Fibroblast of mammary gland (primary cell): ENCODE results near the gene LRIG3.
"Not testable (repeated sequence)": the region's sequence is repeated elsewhere in the genome, so short reads cannot be mapped to it uniquely, and the experiment has no call there.

Experiments
- DNase-seq: peaks from one replicate; pipeline ENCODE4 v3.0.0-alpha.2; 2010; ENCODE audit warnings: low read depth
- H3K4me3 ChIP-seq: 2 replicates; pipeline ENCODE4 v1.5.1; 2011; ENCODE audit warnings: low read depth, mild to moderate bottlenecking, low read length, moderate library complexity; ENCODE audit not compliant: control insufficient read depth
- TF ChIP-seq, protein P1 (sequence below): conservative IDR thresholded peaks from 2 replicates; pipeline ENCODE4 v1.5.1; 2011; ENCODE audit warnings: low read depth, low read length, inconsistent platforms; ENCODE audit not compliant: control insufficient read depth, insufficient read depth

LRIG3 gene

DNA sequence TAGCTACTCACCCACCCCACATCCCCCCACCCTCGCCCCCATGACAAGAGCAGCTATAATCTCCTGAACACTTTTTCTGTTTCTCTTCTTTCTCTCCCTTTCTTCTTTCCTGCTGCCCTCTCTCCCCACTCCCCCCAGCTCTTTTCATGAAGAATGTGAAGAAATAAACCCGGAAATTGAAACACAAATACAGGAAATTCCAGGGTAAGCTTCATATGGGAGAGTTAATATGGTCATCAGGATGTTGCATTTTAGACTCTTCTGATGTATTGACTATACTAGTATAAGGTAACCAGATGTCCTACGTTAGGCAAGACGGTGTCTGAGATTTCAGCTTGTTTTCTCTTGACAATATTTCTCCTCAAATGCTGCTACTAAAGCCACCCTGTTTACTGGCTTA lies 41.6 kb upstream of the LRIG3 start:
- H3K4me3 ChIP-seq: no peak overlapping the region
- no peak for DNase-seq
- TF ChIP-seq, protein P1, sequence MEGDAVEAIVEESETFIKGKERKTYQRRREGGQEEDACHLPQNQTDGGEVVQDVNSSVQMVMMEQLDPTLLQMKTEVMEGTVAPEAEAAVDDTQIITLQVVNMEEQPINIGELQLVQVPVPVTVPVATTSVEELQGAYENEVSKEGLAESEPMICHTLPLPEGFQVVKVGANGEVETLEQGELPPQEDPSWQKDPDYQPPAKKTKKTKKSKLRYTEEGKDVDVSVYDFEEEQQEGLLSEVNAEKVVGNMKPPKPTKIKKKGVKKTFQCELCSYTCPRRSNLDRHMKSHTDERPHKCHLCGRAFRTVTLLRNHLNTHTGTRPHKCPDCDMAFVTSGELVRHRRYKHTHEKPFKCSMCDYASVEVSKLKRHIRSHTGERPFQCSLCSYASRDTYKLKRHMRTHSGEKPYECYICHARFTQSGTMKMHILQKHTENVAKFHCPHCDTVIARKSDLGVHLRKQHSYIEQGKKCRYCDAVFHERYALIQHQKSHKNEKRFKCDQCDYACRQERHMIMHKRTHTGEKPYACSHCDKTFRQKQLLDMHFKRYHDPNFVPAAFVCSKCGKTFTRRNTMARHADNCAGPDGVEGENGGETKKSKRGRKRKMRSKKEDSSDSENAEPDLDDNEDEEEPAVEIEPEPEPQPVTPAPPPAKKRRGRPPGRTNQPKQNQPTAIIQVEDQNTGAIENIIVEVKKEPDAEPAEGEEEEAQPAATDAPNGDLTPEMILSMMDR: no peak

DNA sequence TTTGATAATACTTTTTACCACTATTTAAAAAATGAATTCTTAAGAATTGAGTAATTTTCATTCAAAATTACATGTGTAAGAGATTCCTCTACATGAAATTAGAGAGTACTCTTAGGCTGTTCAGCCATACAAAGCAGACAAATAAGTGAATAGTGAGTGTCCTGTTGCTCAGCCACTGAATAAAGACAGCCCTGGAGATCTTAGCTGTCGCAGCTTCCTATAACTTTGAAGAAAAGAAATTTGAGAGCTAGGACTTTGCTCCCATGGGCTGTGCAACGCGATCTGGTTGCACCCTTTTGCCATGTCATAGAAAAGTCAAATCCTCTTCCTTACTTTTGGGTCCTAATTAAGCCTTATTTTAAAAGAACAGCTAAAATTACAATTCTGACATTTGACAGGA lies 40.9 kb upstream of the LRIG3 start:
- no peak overlapping the region for H3K4me3 ChIP-seq
- TF ChIP-seq, protein P1: no peak
- DNase-seq: no peak

DNA sequence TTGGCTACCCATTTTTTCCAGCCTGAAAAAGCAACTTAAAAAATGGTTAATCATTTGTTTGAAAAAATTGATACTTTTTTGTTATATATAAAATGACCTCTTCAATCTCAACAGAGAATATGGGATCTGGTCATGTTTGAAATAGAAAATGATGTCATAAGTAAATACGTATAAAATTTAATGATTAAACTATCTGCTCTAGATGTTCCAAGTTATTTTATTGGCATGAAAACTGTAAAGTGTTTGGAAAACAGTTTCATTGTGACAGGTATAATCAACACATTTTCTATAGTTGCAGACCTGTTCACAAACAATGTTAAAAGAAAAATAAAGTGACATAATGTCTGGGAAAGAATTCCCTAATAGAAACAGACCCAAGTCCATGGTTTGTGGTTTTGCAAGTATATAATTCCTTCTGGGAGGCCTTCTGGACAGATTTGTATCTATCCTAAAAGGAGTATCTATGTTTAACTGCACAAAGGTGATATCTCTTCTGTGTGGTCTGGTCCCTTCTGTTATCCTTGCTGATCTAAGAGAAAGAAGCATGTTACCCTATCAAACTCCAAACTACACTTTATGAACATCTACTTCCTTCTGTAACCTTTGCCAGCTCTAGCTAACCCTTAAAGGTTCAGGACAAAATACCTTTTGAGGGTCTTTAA lies 39.5 kb upstream of the LRIG3 start:
- no peak overlapping the region for H3K4me3 ChIP-seq
- DNase-seq: no peak
- TF ChIP-seq, protein P1: no peak

DNA sequence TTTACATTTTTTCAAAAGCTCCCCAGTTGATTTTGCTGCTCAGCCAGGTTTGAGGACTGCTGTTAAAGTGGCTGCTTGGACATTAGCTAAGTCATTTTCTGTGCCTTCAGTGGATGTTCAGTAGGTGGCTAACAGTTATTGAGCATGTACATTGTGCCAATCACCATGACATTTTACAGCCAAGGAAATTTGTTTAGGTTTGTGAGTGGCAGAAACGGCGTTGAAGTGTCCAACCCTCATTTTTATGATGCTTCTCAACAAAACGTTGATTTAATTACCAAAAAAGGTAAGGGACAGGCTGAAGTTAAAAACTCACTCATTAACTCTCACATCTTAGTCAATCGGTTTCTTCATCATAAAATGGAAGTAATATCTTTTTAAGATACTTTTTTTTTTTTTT lies 37.0 kb upstream of the LRIG3 start:
- TF ChIP-seq, protein P1: no peak
- no peak overlapping the region for H3K4me3 ChIP-seq
- no peak for DNase-seq

DNA sequence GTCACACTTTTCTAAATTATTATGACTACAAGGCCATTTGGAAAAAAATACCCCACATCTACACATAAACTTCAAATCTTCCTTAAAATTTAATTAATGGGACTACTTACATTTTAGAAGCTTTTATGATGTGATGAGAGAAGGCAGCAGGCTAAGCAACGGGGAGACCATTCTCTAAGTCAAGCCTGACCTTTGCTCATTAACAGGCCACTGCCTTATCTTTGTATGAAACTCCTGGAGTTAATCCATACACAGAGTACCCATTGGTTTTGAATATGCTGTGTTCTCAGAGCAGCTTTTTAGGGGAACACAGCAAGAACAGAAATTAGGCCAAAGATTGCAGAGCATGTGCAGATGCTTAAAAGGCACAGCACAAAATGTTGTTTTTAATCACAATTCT lies 35.5 kb upstream of the LRIG3 start:
- DNase-seq: no peak
- TF ChIP-seq, protein P1: no peak
- H3K4me3 ChIP-seq: no peak overlapping the region

DNA sequence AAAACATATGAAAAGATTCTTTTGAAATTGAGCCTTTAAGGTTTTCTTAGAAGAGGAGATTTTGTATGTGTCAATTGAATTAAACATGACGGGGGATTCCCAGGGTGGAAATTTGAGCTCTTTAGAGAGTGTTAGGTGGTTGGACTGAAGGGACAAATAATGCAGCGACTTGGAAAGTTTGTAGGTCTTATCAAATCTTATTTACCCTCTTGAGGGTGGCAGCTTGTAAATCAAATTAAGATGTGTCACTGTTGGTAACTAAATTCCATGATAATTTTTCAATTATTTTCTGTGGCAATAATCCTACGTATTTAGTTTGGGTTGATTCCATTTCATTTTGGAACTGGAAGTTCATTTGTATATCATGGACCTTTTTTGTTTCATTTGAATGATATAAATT lies 33.7 kb upstream of the LRIG3 start:
- TF ChIP-seq, protein P1: no peak
- no peak for DNase-seq
- H3K4me3 ChIP-seq: no peak overlapping the region

DNA sequence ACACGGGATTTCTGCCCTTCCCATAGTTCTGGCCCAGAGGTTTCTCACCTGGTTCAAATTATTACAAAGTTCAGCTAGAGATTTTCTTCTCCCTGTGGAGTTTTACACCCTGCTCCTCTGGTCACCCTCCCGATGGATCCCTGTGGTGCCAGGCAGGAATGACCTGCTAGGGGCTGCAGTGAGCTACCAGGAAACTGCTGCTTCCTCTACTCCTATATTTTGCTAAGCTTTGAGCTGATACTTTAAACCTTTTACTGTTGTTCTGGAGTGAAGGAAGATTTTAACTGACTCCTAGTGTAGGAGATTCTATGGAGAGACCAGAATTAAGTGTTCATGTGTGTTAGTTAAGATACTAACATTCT lies 30.4 kb upstream of the LRIG3 start:
- no peak overlapping the region for H3K4me3 ChIP-seq
- DNase-seq: no peak
- TF ChIP-seq, protein P1: no peak

DNA sequence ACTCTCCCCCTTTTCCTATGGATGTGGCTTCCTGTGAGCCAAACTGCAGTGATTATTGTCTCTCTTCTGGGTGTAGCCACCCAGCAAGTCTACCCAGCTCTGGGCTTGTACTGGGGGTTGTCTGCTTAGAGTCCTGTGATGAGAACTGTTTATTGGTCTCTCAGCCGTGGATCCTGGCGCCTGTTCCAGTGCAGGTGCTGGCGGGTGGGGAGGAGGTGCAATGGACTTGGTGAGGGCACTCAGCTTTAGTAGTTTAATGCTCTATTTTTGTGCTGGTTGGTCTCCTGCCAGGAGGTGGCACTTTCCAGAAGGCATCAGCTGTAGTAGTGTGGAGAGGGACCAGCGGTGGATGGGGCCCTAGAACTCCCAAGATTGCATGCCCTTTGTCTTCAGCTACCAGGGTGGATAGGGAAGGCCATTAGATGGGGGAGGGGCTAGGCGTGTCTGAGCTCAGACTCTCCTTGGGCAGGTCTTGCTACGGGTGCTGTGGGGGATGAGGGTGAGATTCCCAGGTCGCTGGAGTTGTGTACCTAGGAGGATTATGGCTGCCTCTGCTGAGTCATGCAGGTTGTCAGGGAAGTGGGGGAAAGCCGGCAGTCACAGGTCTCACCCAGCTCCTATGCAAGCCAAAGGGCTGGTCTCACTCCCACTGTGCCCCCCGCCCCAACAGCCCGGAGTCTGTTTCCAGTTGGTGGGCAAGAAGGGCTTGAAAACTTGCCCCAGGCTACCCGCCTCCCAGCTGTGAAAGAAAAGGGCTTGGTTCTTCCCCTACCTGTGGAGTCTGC lies 29.8 kb upstream of the LRIG3 start:
- not testable (repeated sequence) for H3K4me3 ChIP-seq, DNase-seq
